Activated T-helper 17 cell treated with anti-CD3 and anti-CD28 coated beads, Interleukin-2, amount 50 U/mL, for 72 hours (primary cell): ENCODE results near the gene TRAF7. TPM values are rescaled to one million over a fixed set of nuclear protein-coding genes. Genes with fewer than 3 reads are reported as not detected.

Experiments
- ATAC-seq: fragments of 150-1000 bp; cut with Tn5 transposase; replicated peaks from 2 replicates; pipeline ENCODE4 v1.10.0; 2021; ENCODE audit warnings: mild to moderate bottlenecking, moderate library complexity
- H3K27ac Mint-ChIP-seq: one replicate; pipeline ENCODE4 v1.8.0; 2022; ENCODE audit warnings: mixed read lengths
- H3K27me3 Mint-ChIP-seq: one replicate; pipeline ENCODE4 v1.8.0; 2022; ENCODE audit warnings: mixed read lengths
- H3K36me3 Mint-ChIP-seq: one replicate; pipeline ENCODE4 v1.8.0; 2022; ENCODE audit warnings: low read depth, mild to moderate bottlenecking, mixed read lengths
- H3K4me1 Mint-ChIP-seq: one replicate; pipeline ENCODE4 v1.8.0; 2022; ENCODE audit warnings: mixed read lengths
- H3K4me3 Mint-ChIP-seq: one replicate; pipeline ENCODE4 v1.8.0; 2022; ENCODE audit warnings: mild to moderate bottlenecking, mixed read lengths
- H3K9me3 Mint-ChIP-seq: one replicate; pipeline ENCODE4 v1.8.0; 2022; ENCODE audit warnings: mixed read lengths
- total RNA-seq, 2 donors: library from RNA; stranded (reverse); gene quantifications; one replicate each; pipeline ENCODE4 v1.2.3, GENCODE V29; 2022

The TRAF7 gene
- total RNA-seq, 2 donors from 2014 or later: 49.8 to 80.1 TPM

DNA sequence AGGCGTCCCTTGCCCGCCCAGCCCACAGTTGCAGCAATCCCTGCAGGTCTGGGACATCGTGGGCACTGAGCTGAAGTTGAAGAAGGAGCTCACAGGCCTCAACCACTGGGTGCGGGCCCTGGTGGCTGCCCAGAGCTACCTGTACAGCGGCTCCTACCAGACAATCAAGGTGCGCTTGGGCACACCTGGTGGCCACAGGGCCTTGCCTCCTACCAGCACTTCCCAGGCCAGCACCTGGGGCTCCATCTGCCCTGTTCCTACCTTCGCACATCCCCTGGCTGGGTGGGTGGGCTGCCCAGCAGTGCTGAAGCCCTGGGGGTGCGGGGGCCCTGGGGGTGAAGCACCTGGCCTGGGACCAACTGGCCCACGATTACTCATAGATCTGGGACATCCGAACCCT lies 19.9 kb downstream of the TRAF7 start:
- Mint-ChIP-seq H3K4me1 (no peaks in the 10 kb centered on the region), H3K27ac (no peak overlapping the region), H3K9me3 (no peaks in the 10 kb centered on the region), H3K36me3 (peaks cover 16% of the 10 kb centered on the region), H3K4me3 (no peak overlapping the region), H3K27me3 (no peaks in the 10 kb centered on the region)
- ATAC-seq: no peak

DNA sequence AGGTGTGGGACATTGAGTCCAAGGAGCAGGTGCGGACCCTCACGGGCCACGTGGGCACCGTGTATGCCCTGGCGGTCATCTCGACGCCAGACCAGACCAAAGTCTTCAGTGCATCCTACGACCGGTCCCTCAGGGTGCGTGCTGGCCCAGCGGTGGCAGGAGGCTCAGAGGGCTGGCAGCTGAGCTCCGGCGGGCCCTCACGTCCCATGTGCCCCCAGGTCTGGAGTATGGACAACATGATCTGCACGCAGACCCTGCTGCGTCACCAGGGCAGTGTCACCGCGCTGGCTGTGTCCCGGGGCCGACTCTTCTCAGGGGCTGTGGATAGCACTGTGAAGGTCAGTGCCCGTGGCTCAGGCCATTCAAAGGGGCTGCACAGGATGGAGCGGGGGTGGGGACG lies 20.5 kb downstream of the TRAF7 start:
- Mint-ChIP-seq H3K27ac (no peak overlapping the region), H3K9me3 (no peaks in the 10 kb centered on the region), H3K27me3 (no peaks in the 10 kb centered on the region), H3K36me3 (peaks cover 16% of the 10 kb centered on the region), H3K4me1 (no peaks in the 10 kb centered on the region), H3K4me3 (no peak overlapping the region)
- ATAC-seq: no peak

DNA sequence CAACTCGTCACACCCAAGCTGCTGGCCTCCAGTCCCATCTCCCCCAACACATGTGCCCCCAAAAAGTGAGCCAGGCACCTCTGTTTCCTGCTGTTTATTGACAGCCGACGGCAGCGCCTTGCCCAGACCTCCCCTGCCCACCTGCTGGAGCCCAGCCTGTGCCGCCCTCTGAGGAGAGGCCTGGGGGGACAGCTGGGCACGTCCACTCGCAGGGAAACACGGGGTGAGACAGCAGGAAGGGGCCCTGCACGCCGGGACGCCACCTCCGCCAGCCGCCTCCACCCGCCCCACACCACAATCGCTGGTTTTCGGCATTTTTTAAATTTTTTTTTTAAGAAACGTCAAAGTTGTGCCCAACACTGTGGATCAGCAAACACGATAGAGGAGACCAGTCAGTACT lies 21.5 kb downstream of the TRAF7 start:
- no peaks in the 10 kb centered on the region for H3K4me1 Mint-ChIP-seq
- no peaks in the 10 kb centered on the region for H3K27me3 Mint-ChIP-seq
- no peak overlapping the region for H3K4me3 Mint-ChIP-seq
- H3K27ac Mint-ChIP-seq: no peak overlapping the region
- H3K9me3 Mint-ChIP-seq: no peaks in the 10 kb centered on the region
- H3K36me3 Mint-ChIP-seq: peaks cover 16% of the 10 kb centered on the region
- no peak for ATAC-seq

DNA sequence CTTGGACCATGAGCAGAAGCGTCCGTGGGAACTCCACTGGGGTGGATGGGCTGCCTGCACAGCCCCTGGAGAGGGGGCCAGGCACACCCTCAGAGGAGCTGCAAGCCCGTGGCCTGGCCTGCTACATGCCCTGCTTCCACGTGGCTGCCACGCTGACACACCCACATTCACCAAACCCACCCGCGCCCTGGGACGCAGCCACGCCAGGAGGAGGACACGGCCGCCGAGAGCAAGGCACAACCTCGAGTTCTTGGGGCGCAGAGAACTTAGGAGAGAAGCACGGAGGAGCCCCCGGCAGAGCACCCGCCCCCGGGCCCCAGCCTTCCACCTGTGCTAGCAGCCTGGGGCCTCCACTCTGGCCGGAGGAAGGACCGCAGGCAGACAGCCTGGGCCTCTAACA lies 22.0 kb downstream of the TRAF7 start:
- Mint-ChIP-seq H3K4me3 (no peak overlapping the region), H3K9me3 (no peaks in the 10 kb centered on the region), H3K27me3 (no peaks in the 10 kb centered on the region), H3K27ac (no peak overlapping the region), H3K4me1 (no peaks in the 10 kb centered on the region), H3K36me3 (peaks cover 16% of the 10 kb centered on the region)
- no peak for ATAC-seq

DNA sequence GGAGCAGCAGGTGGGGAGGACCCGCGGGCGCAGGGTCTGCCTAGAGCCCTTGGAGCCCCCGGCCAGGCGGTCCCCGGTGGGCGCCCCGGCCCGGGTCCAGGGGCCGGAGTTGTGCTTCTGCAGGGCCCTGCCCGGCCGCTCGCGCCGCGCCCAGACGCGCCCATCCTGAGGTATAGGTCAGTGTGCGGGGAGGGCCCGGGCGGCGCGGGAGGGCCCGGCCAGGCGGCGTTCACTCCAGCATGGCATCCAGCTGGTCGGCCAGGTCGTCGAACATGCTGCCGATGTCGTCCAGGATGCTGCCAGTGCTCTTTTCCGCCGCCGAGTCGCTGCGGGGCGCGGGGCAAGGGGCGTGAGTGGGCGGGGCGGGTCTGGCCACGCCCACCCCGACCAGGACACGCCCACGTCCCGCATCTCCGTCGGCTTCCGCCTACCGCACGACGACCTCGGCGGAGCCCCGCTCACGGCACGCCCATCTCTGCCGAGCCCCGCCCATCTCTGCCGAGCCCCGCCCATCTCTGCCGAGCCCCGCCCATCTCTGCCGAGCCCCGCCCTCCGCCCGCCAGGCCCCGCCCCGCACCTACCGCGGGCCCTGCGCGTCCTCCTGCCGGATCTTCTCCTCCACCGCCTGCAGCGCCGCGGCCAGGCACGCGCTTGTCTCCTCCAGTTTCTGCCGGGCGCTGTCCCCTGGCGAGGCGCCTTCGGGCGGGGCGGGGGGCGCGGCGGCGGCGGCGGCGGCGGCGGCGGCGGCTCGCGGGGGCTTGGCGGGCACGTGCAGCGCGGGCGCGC lies 22.9 kb downstream of the TRAF7 start:
- peaks cover 16% of the 10 kb centered on the region for H3K36me3 Mint-ChIP-seq
- ATAC-seq: peak; percentile 54
- H3K9me3 Mint-ChIP-seq: no peaks in the 10 kb centered on the region
- no peak overlapping the region for H3K4me3 Mint-ChIP-seq
- H3K27me3 Mint-ChIP-seq: no peaks in the 10 kb centered on the region
- no peaks in the 10 kb centered on the region for H3K4me1 Mint-ChIP-seq
- no peak overlapping the region for H3K27ac Mint-ChIP-seq

DNA sequence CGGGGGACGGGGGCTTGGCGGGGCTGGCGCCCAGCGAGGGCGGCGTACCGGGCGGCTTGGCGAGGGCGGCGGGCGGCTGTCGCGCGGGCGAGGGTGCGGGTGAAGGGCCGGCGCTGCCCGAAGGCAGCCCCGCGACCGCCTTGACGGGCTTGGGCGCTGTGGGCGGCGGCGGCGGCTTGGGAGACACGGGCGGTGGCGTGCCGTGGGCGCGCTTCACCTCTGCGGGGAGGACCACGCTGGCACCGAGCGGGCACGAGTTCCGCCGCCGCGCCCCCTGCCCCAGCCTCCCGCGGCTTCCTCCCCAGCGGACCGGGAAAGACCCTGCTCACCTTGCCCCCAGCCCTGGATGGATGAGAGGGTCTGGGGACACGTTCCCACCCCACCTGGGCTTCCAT lies 23.5 kb downstream of the TRAF7 start:
- Mint-ChIP-seq H3K4me1 (no peaks in the 10 kb centered on the region), H3K4me3 (no peak overlapping the region), H3K27ac (no peak overlapping the region), H3K9me3 (no peaks in the 10 kb centered on the region), H3K36me3 (peaks cover 11% of the 10 kb centered on the region), H3K27me3 (no peaks in the 10 kb centered on the region)
- no peak for ATAC-seq

DNA sequence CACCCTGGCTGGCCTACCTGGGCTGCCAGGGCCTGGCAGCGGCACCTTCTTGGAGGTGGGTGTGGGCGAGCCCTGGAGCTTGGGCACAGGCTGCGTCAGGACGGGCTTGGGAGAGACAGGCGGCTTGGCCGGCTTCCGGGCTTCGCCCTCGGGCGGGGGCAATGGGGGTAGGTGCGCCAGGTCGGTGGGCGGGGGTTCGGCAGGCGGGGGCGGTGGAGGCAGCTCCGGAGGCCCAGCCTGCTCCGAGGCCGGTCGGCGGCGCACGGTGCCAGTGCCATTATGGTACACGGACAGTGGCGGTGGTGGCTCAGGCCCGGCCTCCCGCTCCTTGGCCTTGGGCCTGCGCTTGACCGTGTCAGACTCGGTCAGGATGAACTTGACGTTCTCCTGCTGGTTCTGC lies 24.0 kb downstream of the TRAF7 start:
- no peak for ATAC-seq
- Mint-ChIP-seq H3K9me3 (no peaks in the 10 kb centered on the region), H3K4me3 (no peak overlapping the region), H3K4me1 (no peaks in the 10 kb centered on the region), H3K27ac (no peak overlapping the region), H3K36me3 (peaks cover 6% of the 10 kb centered on the region), H3K27me3 (no peaks in the 10 kb centered on the region)

DNA sequence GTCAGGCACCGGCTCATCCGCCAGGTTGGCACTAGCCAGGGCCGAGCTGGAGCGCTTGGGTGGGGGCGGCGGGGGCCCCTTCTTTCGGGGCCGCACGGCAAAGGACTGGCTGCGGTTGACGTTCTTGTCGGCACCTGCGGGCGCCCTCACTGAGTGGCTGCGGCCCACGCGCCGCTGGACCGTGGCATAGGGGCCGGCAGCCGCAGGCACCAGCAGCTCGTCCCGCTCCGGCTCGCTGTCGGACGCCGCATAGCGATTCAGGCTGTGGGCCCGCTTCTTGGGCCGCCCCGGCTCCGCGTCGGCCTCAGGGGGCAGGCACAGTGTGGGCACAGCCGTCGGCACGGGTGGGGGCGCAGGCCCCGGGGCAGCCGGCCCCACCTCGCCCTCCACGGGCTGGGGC lies 24.9 kb downstream of the TRAF7 start:
- Mint-ChIP-seq H3K36me3 (peaks cover 6% of the 10 kb centered on the region), H3K4me3 (no peak overlapping the region), H3K27ac (no peak overlapping the region), H3K9me3 (no peaks in the 10 kb centered on the region), H3K27me3 (no peaks in the 10 kb centered on the region), H3K4me1 (no peaks in the 10 kb centered on the region)
- no peak for ATAC-seq

DNA sequence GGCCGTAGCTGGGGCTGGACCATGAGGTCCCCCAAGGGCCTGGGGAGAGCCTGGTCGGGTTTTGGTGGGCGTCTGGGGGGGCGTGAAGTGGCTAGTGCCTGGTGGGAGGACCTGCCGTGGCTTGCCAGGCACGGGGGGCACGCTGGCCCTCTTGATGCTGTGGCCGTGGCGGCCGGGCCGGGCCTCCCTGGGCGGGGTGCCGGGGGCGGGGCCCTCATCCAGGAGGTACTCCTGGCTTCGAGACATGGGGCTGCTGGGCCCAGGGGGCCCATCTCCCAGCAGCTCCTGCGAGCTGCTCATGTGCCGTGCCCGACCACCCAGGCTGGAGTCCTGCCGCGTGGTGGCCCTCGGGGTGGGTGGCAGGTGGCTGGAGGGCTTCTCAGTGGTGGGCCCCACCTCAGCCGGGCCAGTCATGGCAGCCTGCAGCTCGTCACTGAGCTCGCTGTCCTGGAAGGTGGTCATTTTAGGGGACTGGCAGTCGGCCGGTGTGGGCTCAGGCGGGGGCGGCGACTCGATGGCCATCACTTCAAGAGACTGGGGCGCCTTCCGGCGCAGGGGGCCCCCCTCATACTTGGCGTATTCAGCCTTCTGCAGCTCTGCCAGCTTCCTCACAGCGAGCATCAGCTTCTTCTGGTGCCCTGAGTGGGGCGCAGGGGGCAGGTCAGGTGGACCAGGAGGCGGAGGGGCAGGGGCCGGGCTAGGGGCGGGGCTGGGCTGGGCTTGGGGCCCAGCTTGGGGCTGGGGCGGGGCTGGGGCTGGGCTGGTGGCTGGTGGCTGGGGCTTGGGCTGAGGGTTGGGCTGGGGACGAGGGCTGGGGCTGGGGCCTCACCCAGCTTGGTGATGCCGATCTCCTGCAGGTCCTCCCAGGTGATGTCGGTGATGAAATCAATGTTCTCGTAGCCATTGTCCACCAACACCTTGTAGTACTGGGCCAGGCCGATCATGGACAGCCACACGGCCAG lies 25.7 kb downstream of the TRAF7 start:
- Mint-ChIP-seq H3K4me3 (no peak overlapping the region), H3K27me3 (no peaks in the 10 kb centered on the region), H3K36me3 (no peaks in the 10 kb centered on the region), H3K4me1 (no peaks in the 10 kb centered on the region), H3K27ac (no peak overlapping the region), H3K9me3 (no peaks in the 10 kb centered on the region)
- ATAC-seq: no peak

DNA sequence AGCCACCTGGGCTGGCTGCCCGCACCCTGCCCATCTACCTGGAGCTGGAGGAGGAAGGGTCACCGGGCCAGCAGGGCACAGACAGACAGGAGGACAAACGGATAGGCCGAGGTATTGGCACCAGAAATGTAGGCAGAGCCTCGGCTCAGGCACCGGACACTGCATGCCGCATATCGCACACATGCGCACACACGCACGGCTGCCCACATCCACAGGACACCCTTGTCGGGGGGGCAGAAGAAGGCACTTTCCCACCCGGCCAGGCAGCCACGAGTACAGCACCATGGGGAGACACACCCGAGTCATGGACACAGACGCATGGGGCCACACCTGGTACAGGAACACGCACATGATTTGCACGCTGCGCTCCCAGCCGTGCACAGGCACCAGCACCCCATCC lies 26.4 kb downstream of the TRAF7 start:
- H3K4me1 Mint-ChIP-seq: no peaks in the 10 kb centered on the region
- no peak overlapping the region for H3K4me3 Mint-ChIP-seq
- H3K27me3 Mint-ChIP-seq: no peaks in the 10 kb centered on the region
- H3K9me3 Mint-ChIP-seq: no peaks in the 10 kb centered on the region
- no peaks in the 10 kb centered on the region for H3K36me3 Mint-ChIP-seq
- H3K27ac Mint-ChIP-seq: no peak overlapping the region
- no peak for ATAC-seq

DNA sequence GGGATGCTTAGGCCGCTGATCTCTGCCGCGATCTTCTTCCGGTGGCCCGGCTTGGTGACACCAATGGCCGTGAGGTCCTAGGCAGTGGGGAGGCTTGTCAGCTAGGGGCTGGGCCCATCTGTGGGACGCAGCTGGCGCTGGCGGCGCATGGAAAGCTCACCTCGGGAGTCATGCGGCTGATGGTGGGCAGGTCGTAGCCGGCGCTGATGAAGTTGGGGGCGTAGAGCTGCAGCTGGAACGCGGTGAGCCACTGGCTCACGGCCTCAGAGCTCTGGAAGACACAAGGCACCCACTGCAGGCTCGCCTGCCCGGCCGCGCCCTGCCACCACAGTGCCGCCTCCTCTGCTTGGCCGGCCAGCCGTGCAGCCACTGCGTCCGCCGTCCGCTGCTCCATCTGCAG lies 28.1 kb downstream of the TRAF7 start:
- no peak for ATAC-seq
- Mint-ChIP-seq H3K9me3 (no peaks in the 10 kb centered on the region), H3K27me3 (no peaks in the 10 kb centered on the region), H3K36me3 (no peaks in the 10 kb centered on the region), H3K4me3 (no peak overlapping the region), H3K4me1 (no peaks in the 10 kb centered on the region), H3K27ac (no peak overlapping the region)

DNA sequence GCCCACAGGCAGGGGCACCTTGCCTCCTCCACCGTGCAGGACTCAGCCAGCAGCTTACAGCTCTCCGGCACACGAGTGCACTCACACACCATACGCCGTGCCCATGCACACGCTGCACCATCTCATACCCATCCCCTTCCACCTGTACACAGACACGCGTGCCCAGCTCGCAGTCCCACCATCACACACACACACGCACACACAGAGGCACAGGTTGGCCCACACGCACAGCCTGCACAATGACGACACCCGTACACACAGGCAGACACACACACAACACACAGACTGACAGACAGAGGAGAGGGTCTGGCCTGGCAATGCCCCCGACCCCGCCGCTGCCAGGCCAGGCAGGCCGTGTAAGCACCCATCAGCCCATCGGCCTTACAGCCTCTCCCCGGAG lies 28.8 kb downstream of the TRAF7 start:
- Mint-ChIP-seq H3K27ac (no peak overlapping the region), H3K9me3 (no peaks in the 10 kb centered on the region), H3K27me3 (no peaks in the 10 kb centered on the region), H3K36me3 (no peaks in the 10 kb centered on the region), H3K4me3 (no peak overlapping the region), H3K4me1 (no peaks in the 10 kb centered on the region)
- ATAC-seq: no peak

DNA sequence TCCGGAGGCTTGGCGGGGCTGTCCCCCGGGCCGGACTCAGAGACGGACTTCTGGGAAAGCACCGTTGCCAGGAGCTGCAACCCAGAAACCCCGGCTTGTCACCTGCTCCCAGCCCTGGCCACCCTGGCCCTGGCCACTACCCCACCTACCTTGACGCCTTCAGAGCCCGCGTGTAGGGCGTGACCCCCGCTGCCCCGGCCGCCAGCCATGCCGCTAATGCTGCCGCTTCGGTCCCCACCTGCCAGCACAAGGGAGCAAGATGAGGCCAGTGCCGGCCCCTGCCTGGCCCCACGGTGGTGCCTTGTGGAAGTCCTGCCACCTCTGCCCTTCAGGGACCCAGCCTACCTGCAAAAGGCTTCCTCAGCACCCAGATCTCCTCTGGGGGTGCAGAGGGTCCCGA lies 29.4 kb downstream of the TRAF7 start:
- Mint-ChIP-seq H3K4me1 (no peaks in the 10 kb centered on the region), H3K27ac (no peak overlapping the region), H3K36me3 (no peaks in the 10 kb centered on the region), H3K4me3 (no peak overlapping the region), H3K9me3 (no peaks in the 10 kb centered on the region), H3K27me3 (no peaks in the 10 kb centered on the region)
- ATAC-seq: no peak

DNA sequence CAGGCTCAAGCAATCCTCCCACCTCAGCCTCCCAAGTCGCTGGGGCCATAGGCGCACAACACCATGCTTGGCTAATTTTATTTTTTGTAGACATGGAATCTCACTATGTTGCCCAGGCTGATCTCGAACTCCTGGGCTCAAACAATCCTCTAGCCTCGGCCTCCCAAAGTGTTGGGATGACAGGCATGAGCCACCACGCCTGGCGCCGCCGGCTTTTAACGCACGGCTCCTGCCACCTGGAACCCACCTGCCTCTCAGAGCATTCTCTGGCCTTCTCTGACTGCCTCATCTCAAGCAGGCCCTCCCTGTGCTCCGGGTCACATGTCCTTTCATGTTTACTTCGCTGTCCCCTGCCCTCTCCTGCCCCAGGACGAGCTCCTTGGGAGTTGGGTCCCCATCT lies 30.5 kb downstream of the TRAF7 start:
- Mint-ChIP-seq H3K27me3 (no peaks in the 10 kb centered on the region), H3K4me1 (no peaks in the 10 kb centered on the region), H3K9me3 (no peaks in the 10 kb centered on the region), H3K27ac (no peak overlapping the region), H3K4me3 (no peak overlapping the region), H3K36me3 (no peaks in the 10 kb centered on the region)
- ATAC-seq: no peak

DNA sequence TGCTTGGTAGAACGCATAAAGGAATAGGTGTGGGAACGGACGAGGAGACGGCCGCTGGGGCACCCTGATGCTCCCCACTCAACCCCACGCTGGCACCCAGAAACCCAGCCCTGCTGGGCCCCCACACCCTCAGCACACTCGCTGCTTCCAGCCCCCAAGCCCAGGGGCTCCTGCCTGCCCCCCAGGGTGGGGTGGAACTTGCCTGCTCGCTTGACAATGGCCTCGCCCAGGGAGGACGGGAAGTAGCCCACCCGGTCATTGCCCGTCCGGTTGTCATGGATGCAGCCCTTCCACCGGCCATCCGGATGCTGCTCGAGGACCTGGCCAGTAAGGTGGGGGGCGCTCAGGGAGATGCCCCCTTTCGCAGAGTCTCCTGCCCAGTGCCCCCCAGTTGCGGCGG lies 30.9 kb downstream of the TRAF7 start:
- ATAC-seq: no peak
- Mint-ChIP-seq H3K36me3 (no peaks in the 10 kb centered on the region), H3K4me3 (no peak overlapping the region), H3K9me3 (no peaks in the 10 kb centered on the region), H3K27me3 (no peaks in the 10 kb centered on the region), H3K4me1 (no peaks in the 10 kb centered on the region), H3K27ac (no peak overlapping the region)
